BLaER1 (cell line): ENCODE measurements around the gene UPP1.
"Not testable (repeated sequence)": the region's sequence is repeated elsewhere in the genome, so short reads cannot be mapped to it uniquely, and the experiment has no call there.

Experiments used
- H3K27ac ChIP-seq: shearing (Covaris generic); formaldehyde crosslinking; 2 replicates; pipeline ENCODE4 v1.8.1; 2022
- H3K27me3 ChIP-seq: shearing (Covaris generic); formaldehyde crosslinking; 2 replicates; pipeline ENCODE4 v1.8.1; 2022
- H3K36me3 ChIP-seq: shearing (Covaris generic); formaldehyde crosslinking; 2 replicates; pipeline ENCODE4 v1.8.1; 2022
- H3K4me1 ChIP-seq: shearing (Covaris generic); formaldehyde crosslinking; 2 replicates; pipeline ENCODE4 v1.8.1; 2022
- H3K4me2 ChIP-seq: shearing (Covaris generic); formaldehyde crosslinking; 2 replicates; pipeline ENCODE4 v1.8.1; 2022
- H3K4me3 ChIP-seq: shearing (Covaris generic); formaldehyde crosslinking; 2 replicates; pipeline ENCODE4 v1.8.1; 2022
- H3K9ac ChIP-seq: shearing (Covaris generic); formaldehyde crosslinking; 2 replicates; pipeline ENCODE4 v1.8.1; 2022
- H3K9me3 ChIP-seq: shearing (Covaris generic); formaldehyde crosslinking; 2 replicates; pipeline ENCODE4 v1.8.1; 2022
- H4K20me1 ChIP-seq: shearing (Covaris generic); formaldehyde crosslinking; 2 replicates; pipeline ENCODE4 v1.8.1; 2022
- Cebpa-rat ChIP-seq: shearing (Covaris generic); IDR thresholded peaks from 2 replicates; pipeline ENCODE4 v1.8.1; 2022

UPP1 gene

GRCh38 chr7:48118041-48118440, 29.0 kb downstream of the UPP1 start:
- no peaks in the 10 kb centered on the region for H3K9me3 ChIP-seq
- no peaks in the 10 kb centered on the region for H4K20me1 ChIP-seq
- H3K36me3 ChIP-seq = no peaks in the 10 kb centered on the region
- no peak overlapping the region for H3K27ac ChIP-seq
- H3K4me2 ChIP-seq = no peak overlapping the region
- no peaks in the 10 kb centered on the region for H3K27me3 ChIP-seq
- no peak overlapping the region for H3K9ac ChIP-seq
- no peak overlapping the region for H3K4me3 ChIP-seq
- no peaks in the 10 kb centered on the region for H3K4me1 ChIP-seq
- TF ChIP-seq Cebpa-rat = no peak

GRCh38 chr7:48120536-48120935, 31.5 kb downstream of the UPP1 start:
- not testable (repeated sequence) for H3K27ac ChIP-seq

GRCh38 chr7:48126037-48126436, 37.0 kb downstream of the UPP1 start:
- H3K9me3 ChIP-seq = 0 out of 2 replicates have a peak, but pooled peaks cover 5% of the 10 kb centered on the region
- H3K36me3 ChIP-seq = no peaks in the 10 kb centered on the region
- no peak overlapping the region for H3K4me3 ChIP-seq
- H3K27me3 ChIP-seq = no peaks in the 10 kb centered on the region
- no peak for TF ChIP-seq Cebpa-rat
- no peak overlapping the region for H3K27ac ChIP-seq
- H3K9ac ChIP-seq = no peak overlapping the region
- no peaks in the 10 kb centered on the region for H4K20me1 ChIP-seq
- no peaks in the 10 kb centered on the region for H3K4me1 ChIP-seq
- no peak overlapping the region for H3K4me2 ChIP-seq

More at GRCh38 chr7:48120536-48120935, 31.5 kb downstream of the UPP1 start:
- H3K9ac ChIP-seq, H3K36me3 ChIP-seq, H3K4me2 ChIP-seq, H3K4me1 ChIP-seq, H3K4me3 ChIP-seq, H3K27me3 ChIP-seq, H4K20me1 ChIP-seq, H3K9me3 ChIP-seq: not testable (repeated sequence)

- H3K4me1 ChIP-seq = no peaks in the 10 kb centered on the region
- no peaks in the 10 kb centered on the region for H3K36me3 ChIP-seq
- H3K9me3 ChIP-seq = 0 out of 2 replicates have a peak, but pooled peaks cover 5% of the 10 kb centered on the region
- H3K9ac ChIP-seq = no peak overlapping the region
- H3K27me3 ChIP-seq = no peaks in the 10 kb centered on the region
- H3K4me2 ChIP-seq = no peak overlapping the region
- H3K27ac ChIP-seq = no peak overlapping the region
- no peak for TF ChIP-seq Cebpa-rat
- no peak overlapping the region for H3K4me3 ChIP-seq
- no peaks in the 10 kb centered on the region for H4K20me1 ChIP-seq
Observed at GRCh38 chr7:48130658-48131108, 41.6 kb downstream of the UPP1 start.

GRCh38 chr7:48132792-48133191, 43.7 kb downstream of the UPP1 start:
- no peak overlapping the region for H3K4me2 ChIP-seq
- no peaks in the 10 kb centered on the region for H3K4me1 ChIP-seq
- H4K20me1 ChIP-seq = no peaks in the 10 kb centered on the region
- H3K27ac ChIP-seq = no peak overlapping the region
- no peaks in the 10 kb centered on the region for H3K27me3 ChIP-seq
- 0 out of 2 replicates have a peak, but pooled peaks cover 7% of the 10 kb centered on the region for H3K9me3 ChIP-seq
- H3K9ac ChIP-seq = no peak overlapping the region
- no peak for TF ChIP-seq Cebpa-rat
- no peak overlapping the region for H3K4me3 ChIP-seq
- H3K36me3 ChIP-seq = no peaks in the 10 kb centered on the region

- H3K4me2 ChIP-seq = no peak overlapping the region
- H3K4me3 ChIP-seq = no peak overlapping the region
Observed at GRCh38 chr7:48139459-48139858, 50.4 kb downstream of the UPP1 start.

GRCh38 chr7:48140001-48140681, 51.1 kb downstream of the UPP1 start:
- no peaks in the 10 kb centered on the region for H3K36me3 ChIP-seq
- H4K20me1 ChIP-seq = no peaks in the 10 kb centered on the region
- no peak overlapping the region for H3K27ac ChIP-seq
- no peaks in the 10 kb centered on the region for H3K4me1 ChIP-seq
- no peak for TF ChIP-seq Cebpa-rat
- H3K4me2 ChIP-seq = no peak overlapping the region
- no peaks in the 10 kb centered on the region for H3K27me3 ChIP-seq
- no peak overlapping the region for H3K4me3 ChIP-seq
- peaks cover 14% of the 10 kb centered on the region; the same call in 1 of the 2 replicates for H3K9me3 ChIP-seq
- no peak overlapping the region for H3K9ac ChIP-seq

More at GRCh38 chr7:48139459-48139858, 50.4 kb downstream of the UPP1 start:
- Histone ChIP-seq H3K27me3 (no peaks in the 10 kb centered on the region), H3K36me3 (no peaks in the 10 kb centered on the region), H3K9ac (no peak overlapping the region), H3K27ac (no peak overlapping the region), H3K4me1 (no peaks in the 10 kb centered on the region), H3K9me3 (peaks cover 14% of the 10 kb centered on the region; the same call in 1 of the 2 replicates), H4K20me1 (no peaks in the 10 kb centered on the region)
- TF ChIP-seq Cebpa-rat = no peak

GRCh38 chr7:48141521-48141920, 52.5 kb downstream of the UPP1 start:
- no peaks in the 10 kb centered on the region for H3K4me1 ChIP-seq
- H3K27ac ChIP-seq = no peak overlapping the region
- no peak for TF ChIP-seq Cebpa-rat
- no peak overlapping the region for H3K4me3 ChIP-seq
- H3K27me3 ChIP-seq = no peaks in the 10 kb centered on the region
- no peak overlapping the region for H3K4me2 ChIP-seq
- peaks cover 9% of the 10 kb centered on the region; the same call in 1 of the 2 replicates for H3K9me3 ChIP-seq
- H4K20me1 ChIP-seq = no peaks in the 10 kb centered on the region
- H3K36me3 ChIP-seq = no peaks in the 10 kb centered on the region
- H3K9ac ChIP-seq = no peak overlapping the region

GRCh38 chr7:48144291-48144768, 55.3 kb downstream of the UPP1 start:
- H3K4me3 ChIP-seq = no peak overlapping the region
- no peak overlapping the region for H3K27ac ChIP-seq
- H3K27me3 ChIP-seq = no peaks in the 10 kb centered on the region
- H4K20me1 ChIP-seq = no peaks in the 10 kb centered on the region
- H3K9ac ChIP-seq = no peak overlapping the region
- TF ChIP-seq Cebpa-rat = no peak
- no peaks in the 10 kb centered on the region for H3K4me1 ChIP-seq
- no peak overlapping the region for H3K4me2 ChIP-seq
- no peaks in the 10 kb centered on the region for H3K36me3 ChIP-seq
- H3K9me3 ChIP-seq = peaks cover 7% of the 10 kb centered on the region; the same call in 1 of the 2 replicates

GRCh38 chr7:48147078-48147591, 58.1 kb downstream of the UPP1 start:
- Histone ChIP-seq H3K4me2 (no peak overlapping the region), H3K27ac (no peak overlapping the region), H3K36me3 (no peaks in the 10 kb centered on the region), H3K4me3 (no peak overlapping the region), H3K9ac (no peak overlapping the region), H3K9me3 (peaks cover 4% of the 10 kb centered on the region; the same call in 1 of the 2 replicates), H3K27me3 (no peaks in the 10 kb centered on the region), H4K20me1 (no peaks in the 10 kb centered on the region), H3K4me1 (no peaks in the 10 kb centered on the region)
- TF ChIP-seq Cebpa-rat = no peak

- H4K20me1 ChIP-seq, H3K27me3 ChIP-seq, H3K4me3 ChIP-seq: not testable (repeated sequence)
Observed at GRCh38 chr7:48147690-48148089, 58.6 kb downstream of the UPP1 start.

More at GRCh38 chr7:48147690-48148089, 58.6 kb downstream of the UPP1 start:
- H3K4me2 ChIP-seq, H3K27ac ChIP-seq, H3K9me3 ChIP-seq, H3K9ac ChIP-seq, H3K36me3 ChIP-seq, H3K4me1 ChIP-seq: not testable (repeated sequence)
